22Rv1 (cell line): ENCODE data around the gene RMDN3.

Source experiments
- H3K27ac ChIP-seq: fragments of 450-650 bp; 2 replicates; pipeline ENCODE4 v1.5.1; 2017
- ZFX ChIP-seq: fragments of 450-650 bp; IDR thresholded peaks from 2 replicates; pipeline ENCODE4 v1.6.1; 2017; ENCODE audit warnings: antibody characterized with exemption, borderline replicate concordance
- TF ChIP-seq, protein P1 (sequence below): fragments of 450-650 bp; IDR thresholded peaks from 2 replicates; pipeline ENCODE4 v1.5.1; 2017; ENCODE audit warnings: mild to moderate bottlenecking

The RMDN3 gene

DNA sequence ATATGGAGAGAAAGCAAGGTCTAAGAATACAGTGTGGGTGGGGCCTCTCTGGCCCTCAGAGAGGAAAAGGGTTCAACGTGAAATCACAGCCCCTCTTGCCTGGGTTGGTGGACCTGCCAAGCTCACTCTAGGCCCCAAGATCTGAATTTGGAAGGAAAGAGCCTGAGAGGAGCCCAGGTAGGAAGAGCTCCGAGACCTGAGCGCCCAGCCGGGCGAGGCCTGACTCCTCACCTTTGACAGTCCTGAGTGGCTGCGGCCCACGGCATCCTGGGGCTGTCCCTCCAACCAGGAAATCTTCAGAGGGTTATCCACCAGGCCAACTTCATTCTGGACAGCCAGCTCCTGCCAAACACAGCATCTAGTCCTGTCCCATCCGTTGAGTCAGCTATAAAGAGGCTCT lies 18.4 kb upstream of the RMDN3 start:
- no peak for TF ChIP-seq ZFX
- TF ChIP-seq, protein P1, sequence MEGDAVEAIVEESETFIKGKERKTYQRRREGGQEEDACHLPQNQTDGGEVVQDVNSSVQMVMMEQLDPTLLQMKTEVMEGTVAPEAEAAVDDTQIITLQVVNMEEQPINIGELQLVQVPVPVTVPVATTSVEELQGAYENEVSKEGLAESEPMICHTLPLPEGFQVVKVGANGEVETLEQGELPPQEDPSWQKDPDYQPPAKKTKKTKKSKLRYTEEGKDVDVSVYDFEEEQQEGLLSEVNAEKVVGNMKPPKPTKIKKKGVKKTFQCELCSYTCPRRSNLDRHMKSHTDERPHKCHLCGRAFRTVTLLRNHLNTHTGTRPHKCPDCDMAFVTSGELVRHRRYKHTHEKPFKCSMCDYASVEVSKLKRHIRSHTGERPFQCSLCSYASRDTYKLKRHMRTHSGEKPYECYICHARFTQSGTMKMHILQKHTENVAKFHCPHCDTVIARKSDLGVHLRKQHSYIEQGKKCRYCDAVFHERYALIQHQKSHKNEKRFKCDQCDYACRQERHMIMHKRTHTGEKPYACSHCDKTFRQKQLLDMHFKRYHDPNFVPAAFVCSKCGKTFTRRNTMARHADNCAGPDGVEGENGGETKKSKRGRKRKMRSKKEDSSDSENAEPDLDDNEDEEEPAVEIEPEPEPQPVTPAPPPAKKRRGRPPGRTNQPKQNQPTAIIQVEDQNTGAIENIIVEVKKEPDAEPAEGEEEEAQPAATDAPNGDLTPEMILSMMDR: no peak
- H3K27ac ChIP-seq: no peak overlapping the region

DNA sequence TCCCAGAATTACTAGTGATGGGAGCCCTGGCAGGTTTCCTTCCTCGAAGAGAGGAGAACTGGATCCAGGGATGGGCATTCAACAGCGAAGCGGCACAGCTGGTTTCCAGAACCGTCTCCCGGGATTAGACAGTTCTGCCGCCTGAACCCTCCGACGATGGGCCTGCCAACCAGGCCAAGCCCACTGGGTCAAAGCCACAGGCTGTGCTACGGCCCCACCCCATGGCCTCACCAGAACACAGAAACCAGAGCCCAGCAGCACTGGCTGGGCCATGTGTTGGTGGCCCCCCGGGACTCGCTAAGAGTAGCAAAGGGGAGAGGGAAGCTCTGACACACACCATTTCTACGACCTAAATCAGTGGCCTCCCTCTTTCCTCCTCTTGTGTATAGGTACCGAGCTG lies 17.0 kb upstream of the RMDN3 start:
- no peak overlapping the region for H3K27ac ChIP-seq
- TF ChIP-seq ZFX: no peak
- TF ChIP-seq, protein P1: no peak

DNA sequence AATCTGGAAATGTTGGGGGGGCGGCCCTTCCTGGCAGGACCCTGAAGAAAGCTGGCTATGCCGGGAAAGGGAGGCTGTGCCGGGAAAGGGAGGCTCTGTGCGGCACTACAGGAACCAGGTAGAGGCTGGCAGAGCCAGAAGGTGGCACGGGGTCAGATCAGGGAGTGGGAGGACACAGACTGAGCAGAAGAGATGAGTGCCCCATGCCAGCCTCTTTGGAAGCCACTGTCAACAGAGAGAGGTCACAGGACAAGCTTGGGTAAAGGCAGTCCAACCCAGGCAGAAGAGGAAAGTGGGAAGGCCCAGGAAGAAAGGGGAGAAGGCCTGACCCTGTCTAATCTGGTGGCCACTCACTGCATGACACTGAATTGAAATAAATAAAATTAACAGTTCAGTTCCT lies 16.2 kb upstream of the RMDN3 start:
- TF ChIP-seq, protein P1: no peak
- TF ChIP-seq ZFX: no peak
- no peak overlapping the region for H3K27ac ChIP-seq

DNA sequence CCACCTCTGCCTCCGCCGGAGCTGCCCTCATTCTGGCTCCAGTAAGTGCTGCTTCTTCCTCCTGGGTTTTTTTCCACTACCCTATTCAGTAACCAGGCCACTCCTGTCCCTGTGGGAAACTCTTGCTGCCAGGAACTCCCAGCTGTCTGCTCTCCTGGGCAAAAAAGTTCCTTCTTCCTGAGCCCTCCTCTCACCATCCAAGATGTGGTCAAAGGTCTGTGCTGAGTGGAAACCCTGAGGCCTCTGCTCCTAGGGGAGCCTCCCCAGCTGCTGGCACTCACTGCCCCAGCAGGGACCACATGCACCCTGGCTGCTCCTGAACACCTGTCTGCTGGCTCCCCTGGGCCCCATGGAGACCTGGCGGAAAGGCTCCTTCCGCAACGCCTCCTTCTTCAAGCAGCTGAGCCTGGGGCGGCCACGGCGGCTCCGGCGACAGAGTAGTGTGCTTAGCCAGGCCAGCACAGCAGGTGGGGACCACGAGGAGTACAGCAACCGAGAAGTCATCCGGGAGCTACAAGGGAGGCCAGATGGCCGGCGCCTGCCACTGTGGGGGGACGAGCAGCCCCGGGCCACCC lies 15.2 kb upstream of the RMDN3 start:
- TF ChIP-seq, protein P1: no peak
- no peak for TF ChIP-seq ZFX
- no peak overlapping the region for H3K27ac ChIP-seq

DNA sequence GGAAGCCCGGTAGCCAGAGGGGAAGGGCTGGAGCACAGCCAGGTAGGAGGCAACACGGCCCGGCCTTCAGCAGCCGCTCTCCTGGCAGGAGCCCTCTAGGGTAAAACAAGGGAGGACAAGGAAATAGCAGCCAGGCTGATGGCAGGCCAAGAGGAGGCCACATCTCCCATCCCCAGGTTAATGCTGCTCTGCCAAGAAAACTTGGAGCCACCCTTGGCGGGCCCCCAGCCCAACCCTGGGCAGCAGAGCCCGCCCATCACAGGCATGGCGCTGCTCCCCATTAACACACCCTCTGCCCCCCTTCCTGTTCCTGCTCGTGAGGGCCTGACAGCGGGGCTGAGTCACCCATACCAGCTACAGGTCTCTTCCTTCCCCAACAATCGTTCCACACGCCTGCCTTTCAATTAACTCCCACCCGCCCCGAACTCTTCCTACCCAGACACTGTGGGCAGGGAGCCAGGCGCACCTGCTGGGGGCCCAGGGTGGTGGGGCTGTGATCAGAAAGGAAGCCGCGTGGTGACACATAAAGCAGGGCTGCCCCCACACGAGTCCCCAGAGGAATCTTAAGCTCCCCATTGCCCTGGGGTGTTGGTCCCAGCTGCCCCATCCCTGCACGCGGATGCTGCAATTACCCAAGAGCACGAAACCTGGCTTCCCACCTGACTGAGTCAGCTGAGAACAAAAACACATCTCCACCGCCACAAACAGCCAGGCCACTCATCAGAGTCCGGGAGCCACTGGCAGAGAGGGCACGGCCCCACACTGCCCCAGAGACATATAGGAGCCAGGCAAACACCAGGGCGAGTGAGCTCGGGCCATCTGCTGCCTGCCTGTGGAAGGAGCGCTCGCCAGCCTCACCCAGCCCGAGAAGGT lies 14.5 kb upstream of the RMDN3 start, which contains the start of gene C15orf62:
Gene C15orf62 (plus strand): TSS at position 707 of the 873 bp plus-strand sequence. CDS start 516 bp downstream, outside the sequence.
- no peak for TF ChIP-seq ZFX
- TF ChIP-seq, protein P1: no peak
- peak within 1 kb of the TSS; percentile 33 for H3K27ac ChIP-seq

DNA sequence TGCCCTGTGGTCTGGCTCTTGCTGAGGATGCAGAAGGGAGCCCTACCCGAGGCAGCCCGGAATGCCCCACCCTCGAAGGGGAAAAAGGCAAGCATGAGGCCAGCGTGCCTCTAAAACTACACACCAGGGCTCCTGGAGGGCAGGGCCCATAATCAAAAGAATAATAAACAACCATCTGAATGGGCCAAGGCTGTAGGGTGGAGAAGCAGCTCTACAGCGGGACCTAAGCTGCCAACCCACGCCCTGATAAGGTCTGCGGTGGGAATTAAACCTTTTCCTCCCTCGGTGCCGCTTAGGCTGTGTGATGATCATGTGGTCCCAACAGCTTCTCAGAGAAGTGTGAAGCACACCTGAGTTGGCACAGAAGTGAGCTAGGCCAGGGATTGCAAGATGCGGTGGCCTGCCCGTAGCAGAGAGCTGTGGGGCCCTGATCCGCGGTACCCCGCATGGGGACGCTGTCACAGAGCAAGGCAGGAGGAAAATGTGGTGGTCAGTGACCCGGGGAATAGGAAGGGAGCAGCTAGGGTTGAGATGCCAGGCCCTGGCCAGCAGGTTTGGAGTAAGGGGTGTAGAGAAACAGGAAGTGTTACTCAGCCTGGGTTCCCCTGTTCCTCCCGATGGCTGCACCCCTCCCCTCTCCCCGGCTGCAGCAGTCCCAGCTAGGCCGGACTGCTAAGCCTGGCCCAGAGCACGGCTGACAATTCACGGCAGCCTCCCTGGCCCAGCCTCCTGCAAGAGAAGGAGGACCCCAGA lies 13.6 kb upstream of the RMDN3 start:
- TF ChIP-seq ZFX: no peak
- TF ChIP-seq, protein P1: no peak
- H3K27ac ChIP-seq: peak overlapping the region; percentile 33
